OCI-LY7 (cell line): ENCODE measurements around the gene RASGRP1.

Experiments used
- EZH2phosphoT487 ChIP-seq: fragments of 200-600 bp; sonication (generic); IDR thresholded peaks from 2 replicates; pipeline ENCODE4 v1.6.1; 2018; ENCODE audit warnings: low read depth, borderline replicate concordance, mild to moderate bottlenecking, mixed run types, antibody characterized with exemption, low read length, moderate library complexity, mixed read lengths
- TF ChIP-seq, protein P1 (sequence below): fragments of 200-600 bp; sonication (generic); conservative IDR thresholded peaks from 2 replicates; pipeline ENCODE4 v1.5.1; 2014; ENCODE audit warnings: mild to moderate bottlenecking, antibody characterized with exemption, low read length, moderate library complexity, mixed read lengths

DNA sequence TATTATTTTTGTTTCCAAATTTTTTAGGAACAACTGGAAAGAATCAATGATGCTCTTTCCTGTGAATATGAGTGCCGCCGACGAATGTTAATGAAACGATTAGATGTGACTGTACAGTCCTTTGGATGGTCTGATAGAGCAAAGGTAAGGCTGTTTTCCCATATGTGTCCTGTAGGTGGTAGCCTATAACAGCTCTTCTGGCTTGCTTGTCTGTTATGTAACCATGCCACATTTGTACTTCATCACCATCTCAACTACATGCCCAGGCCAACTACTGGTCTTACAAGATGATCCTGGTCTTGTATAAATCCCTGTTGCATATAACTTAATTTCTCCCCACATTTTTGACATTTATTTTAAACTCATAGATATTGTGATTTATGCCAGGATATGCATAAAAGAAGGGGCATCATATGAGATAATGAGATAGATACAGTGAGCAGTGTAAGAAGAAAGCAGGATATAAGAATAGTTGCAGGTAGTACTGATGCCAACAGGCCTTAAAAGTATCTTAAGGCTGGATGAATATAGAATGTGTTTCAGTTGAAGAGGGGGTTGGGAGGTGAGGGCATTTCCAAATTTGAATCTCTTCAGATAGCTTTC, 90.4 kb downstream of the RASGRP1 start:
- TF ChIP-seq, protein P1, sequence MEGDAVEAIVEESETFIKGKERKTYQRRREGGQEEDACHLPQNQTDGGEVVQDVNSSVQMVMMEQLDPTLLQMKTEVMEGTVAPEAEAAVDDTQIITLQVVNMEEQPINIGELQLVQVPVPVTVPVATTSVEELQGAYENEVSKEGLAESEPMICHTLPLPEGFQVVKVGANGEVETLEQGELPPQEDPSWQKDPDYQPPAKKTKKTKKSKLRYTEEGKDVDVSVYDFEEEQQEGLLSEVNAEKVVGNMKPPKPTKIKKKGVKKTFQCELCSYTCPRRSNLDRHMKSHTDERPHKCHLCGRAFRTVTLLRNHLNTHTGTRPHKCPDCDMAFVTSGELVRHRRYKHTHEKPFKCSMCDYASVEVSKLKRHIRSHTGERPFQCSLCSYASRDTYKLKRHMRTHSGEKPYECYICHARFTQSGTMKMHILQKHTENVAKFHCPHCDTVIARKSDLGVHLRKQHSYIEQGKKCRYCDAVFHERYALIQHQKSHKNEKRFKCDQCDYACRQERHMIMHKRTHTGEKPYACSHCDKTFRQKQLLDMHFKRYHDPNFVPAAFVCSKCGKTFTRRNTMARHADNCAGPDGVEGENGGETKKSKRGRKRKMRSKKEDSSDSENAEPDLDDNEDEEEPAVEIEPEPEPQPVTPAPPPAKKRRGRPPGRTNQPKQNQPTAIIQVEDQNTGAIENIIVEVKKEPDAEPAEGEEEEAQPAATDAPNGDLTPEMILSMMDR: peak; percentile 86
- TF ChIP-seq EZH2phosphoT487: no peak
